OCI-LY3 (cell line): Measurements from ENCODE around the gene FAM50B.

Experiments used
- H2AFZ ChIP-seq: fragments of 200-600, 300-600 bp; shearing (Covaris generic); 2 replicates; pipeline ENCODE4 v1.6.0; 2014; ENCODE audit warnings: antibody characterized with exemption, low read depth, low read length
- H3K27ac ChIP-seq: fragments of 200-600, 300-600 bp; sonication (generic); 2 replicates; pipeline ENCODE4 v1.5.1; 2014; ENCODE audit warnings: mild to moderate bottlenecking, low read length, moderate library complexity, mixed read lengths
- H3K27me3 ChIP-seq: fragments of 200-600, 300-600 bp; sonication (generic); 2 replicates; pipeline ENCODE4 v1.6.1; 2014; ENCODE audit warnings: low read depth, low read length, mixed read lengths
- H3K36me3 ChIP-seq: fragments of 200-600, 300-600 bp; sonication (generic); replicated peaks from 2 replicates; pipeline ENCODE3; 2014; ENCODE audit warnings: low read depth, low read length, mixed read lengths
- H3K4me1 ChIP-seq: fragments of 300-600, 200-600 bp; sonication (generic); 2 replicates; pipeline ENCODE4 v1.6.1; 2014; ENCODE audit warnings: low read length, mixed read lengths
- H3K4me2 ChIP-seq: fragments of 200-600, 300-600 bp; sonication (generic); 2 replicates; pipeline ENCODE4 v1.6.1; 2014; ENCODE audit warnings: low read length, mixed read lengths
- H3K4me3 ChIP-seq: fragments of 300-600, 200-600 bp; sonication (generic); 2 replicates; pipeline ENCODE4 v1.5.1; 2014; ENCODE audit warnings: antibody characterized with exemption, mild to moderate bottlenecking, low read length, moderate library complexity
- H3K79me2 ChIP-seq: fragments of 300-600, 200-600 bp; shearing (Covaris generic); 2 replicates; pipeline ENCODE4 v1.6.1; 2014; ENCODE audit warnings: mild to moderate bottlenecking, low read length, mixed read lengths
- H3K9ac ChIP-seq: fragments of 300-600, 200-600 bp; shearing (Covaris generic); 2 replicates; pipeline ENCODE4 v1.6.0; 2014; ENCODE audit warnings: mild to moderate bottlenecking, low read length, moderate library complexity
- H3K9me3 ChIP-seq: fragments of 200-600, 300-600 bp; shearing (Covaris generic); 2 replicates; pipeline ENCODE4 v1.6.1; 2014; ENCODE audit warnings: low read length, mixed read lengths; ENCODE audit not compliant: insufficient read depth
- H4K20me1 ChIP-seq: fragments of 200-600, 300-600 bp; sonication (generic); 2 replicates; pipeline ENCODE4 v1.6.1; 2016; ENCODE audit warnings: low read length, mixed read lengths; ENCODE audit not compliant: insufficient read depth
- EZH2phosphoT487 ChIP-seq: fragments of 200-600 bp; shearing (Covaris generic); IDR thresholded peaks from 2 replicates; pipeline ENCODE4 v1.6.1; 2018; ENCODE audit warnings: antibody characterized with exemption, mixed run types, low read depth
- TF ChIP-seq, protein P1 (sequence below): fragments of 200-600, 300-600 bp; sonication (generic); IDR thresholded peaks from 2 replicates; pipeline ENCODE4 v1.5.1; 2014; ENCODE audit warnings: antibody characterized with exemption, low read length, low read depth

FAM50B gene

DNA sequence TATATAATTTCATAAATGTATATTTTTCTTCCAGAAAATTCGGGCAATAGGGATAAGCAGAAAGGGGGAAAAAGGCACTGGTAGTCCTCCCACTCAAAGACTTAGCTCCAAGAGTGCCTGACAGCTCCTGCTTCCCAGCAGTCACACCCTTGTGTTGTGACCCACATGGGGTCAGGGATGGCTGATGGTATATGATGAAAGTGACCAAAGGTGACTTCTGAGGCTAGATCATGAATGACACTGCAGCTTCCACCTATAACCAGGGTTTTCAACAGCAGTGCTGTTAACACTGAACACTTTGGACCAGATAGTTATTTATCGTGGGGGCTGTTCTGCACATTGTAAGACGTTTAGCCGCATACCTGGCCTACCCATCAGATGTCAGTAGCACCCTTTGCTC is 22.3 kb downstream of the FAM50B start:
- Histone ChIP-seq H3K9me3 (no peaks in the 10 kb centered on the region), H2AFZ (no peak overlapping the region), H3K36me3 (no peaks in the 10 kb centered on the region), H3K9ac (no peak overlapping the region), H3K27me3 (no peaks in the 10 kb centered on the region; the same call in none of the 2 replicates), H3K27ac (no peak overlapping the region), H3K4me1 (peaks cover 8% of the 10 kb centered on the region), H3K4me3 (no peak overlapping the region), H3K79me2 (no peaks in the 10 kb centered on the region), H4K20me1 (no peaks in the 10 kb centered on the region), H3K4me2 (no peak overlapping the region)
- TF ChIP-seq, protein P1, sequence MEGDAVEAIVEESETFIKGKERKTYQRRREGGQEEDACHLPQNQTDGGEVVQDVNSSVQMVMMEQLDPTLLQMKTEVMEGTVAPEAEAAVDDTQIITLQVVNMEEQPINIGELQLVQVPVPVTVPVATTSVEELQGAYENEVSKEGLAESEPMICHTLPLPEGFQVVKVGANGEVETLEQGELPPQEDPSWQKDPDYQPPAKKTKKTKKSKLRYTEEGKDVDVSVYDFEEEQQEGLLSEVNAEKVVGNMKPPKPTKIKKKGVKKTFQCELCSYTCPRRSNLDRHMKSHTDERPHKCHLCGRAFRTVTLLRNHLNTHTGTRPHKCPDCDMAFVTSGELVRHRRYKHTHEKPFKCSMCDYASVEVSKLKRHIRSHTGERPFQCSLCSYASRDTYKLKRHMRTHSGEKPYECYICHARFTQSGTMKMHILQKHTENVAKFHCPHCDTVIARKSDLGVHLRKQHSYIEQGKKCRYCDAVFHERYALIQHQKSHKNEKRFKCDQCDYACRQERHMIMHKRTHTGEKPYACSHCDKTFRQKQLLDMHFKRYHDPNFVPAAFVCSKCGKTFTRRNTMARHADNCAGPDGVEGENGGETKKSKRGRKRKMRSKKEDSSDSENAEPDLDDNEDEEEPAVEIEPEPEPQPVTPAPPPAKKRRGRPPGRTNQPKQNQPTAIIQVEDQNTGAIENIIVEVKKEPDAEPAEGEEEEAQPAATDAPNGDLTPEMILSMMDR, result no peak
- TF ChIP-seq EZH2phosphoT487, result no peak

DNA sequence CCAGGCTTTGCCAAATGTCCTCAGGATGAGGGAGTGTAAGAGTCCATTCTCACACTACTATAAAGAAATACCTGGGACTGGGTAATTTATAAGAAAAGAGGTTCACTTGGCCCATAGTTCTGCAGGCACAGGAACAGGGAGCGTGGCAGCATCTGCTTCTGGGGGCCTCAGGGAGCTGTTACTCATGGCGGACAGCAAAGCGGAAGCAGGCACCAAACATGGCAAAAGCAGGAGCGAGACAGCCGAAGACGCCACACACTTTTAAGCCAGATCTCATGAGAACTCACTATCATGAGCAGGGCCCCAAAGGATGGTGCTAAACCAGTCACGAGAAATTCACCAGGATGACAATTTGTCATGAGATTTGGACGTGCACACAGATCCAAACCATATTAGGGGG is 22.8 kb downstream of the FAM50B start:
- H3K27me3 ChIP-seq, result no peaks in the 10 kb centered on the region; the same call in none of the 2 replicates
- peaks cover 8% of the 10 kb centered on the region for H3K4me1 ChIP-seq
- H3K4me3 ChIP-seq, result no peak overlapping the region
- no peaks in the 10 kb centered on the region for H3K9me3 ChIP-seq
- TF ChIP-seq EZH2phosphoT487, result no peak
- TF ChIP-seq, protein P1, result no peak
- no peak overlapping the region for H2AFZ ChIP-seq
- no peaks in the 10 kb centered on the region for H3K36me3 ChIP-seq
- no peak overlapping the region for H3K9ac ChIP-seq
- no peak overlapping the region for H3K4me2 ChIP-seq
- no peaks in the 10 kb centered on the region for H4K20me1 ChIP-seq
- H3K79me2 ChIP-seq, result no peaks in the 10 kb centered on the region
- no peak overlapping the region for H3K27ac ChIP-seq

DNA sequence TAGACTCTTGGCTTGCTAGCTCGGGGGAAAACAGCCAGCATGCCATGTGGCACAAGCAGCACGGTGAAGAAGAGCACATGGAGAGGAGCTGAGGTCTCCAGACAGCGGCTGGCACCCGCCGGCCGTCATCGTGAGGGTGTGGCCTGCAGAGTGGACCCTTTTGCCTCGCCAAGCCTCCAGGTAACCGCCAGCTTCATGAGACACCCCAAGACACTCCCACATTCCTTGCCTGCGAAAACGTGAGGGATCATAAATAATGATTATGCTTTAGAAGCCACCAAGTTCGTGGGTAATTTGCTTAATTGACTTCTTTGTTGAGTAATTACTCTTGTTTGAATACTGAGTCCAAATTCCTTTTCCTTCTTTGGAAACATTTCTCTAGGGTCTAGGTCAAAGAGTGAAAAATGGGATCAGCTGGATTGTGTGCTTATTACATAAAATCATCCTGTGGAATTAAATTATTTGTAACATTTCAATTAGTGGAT is 23.2 kb downstream of the FAM50B start:
- Histone ChIP-seq H3K27me3 (no peaks in the 10 kb centered on the region; the same call in none of the 2 replicates), H3K4me1 (peaks cover 8% of the 10 kb centered on the region), H2AFZ (no peak overlapping the region), H3K9ac (no peak overlapping the region), H3K9me3 (no peaks in the 10 kb centered on the region), H3K4me2 (no peak overlapping the region), H4K20me1 (no peaks in the 10 kb centered on the region), H3K27ac (no peak overlapping the region), H3K79me2 (no peaks in the 10 kb centered on the region), H3K36me3 (no peaks in the 10 kb centered on the region), H3K4me3 (no peak overlapping the region)
- TF ChIP-seq, protein P1, result no peak
- no peak for TF ChIP-seq EZH2phosphoT487

DNA sequence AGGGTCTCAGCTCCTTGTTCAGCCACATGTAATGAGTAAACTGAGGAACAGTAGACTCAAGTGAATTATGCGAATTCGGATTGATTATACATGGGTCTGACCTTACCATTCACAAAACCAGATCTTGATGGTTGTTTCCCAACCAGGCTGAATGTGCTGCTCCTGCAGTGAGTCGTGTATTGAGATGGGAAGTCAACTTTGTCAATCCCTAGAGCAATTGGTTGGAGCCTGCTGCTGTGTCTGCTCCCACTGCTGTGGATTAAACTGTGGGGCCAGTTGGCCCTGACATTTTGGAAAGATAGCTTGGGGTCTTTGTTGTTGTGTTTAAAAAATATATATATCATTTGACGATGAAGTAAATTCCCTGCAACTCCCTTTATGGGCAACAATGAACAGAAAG is 23.9 kb downstream of the FAM50B start:
- Histone ChIP-seq H3K4me3 (no peak overlapping the region), H3K4me2 (no peak overlapping the region), H3K36me3 (no peaks in the 10 kb centered on the region), H3K79me2 (no peaks in the 10 kb centered on the region), H3K9me3 (no peaks in the 10 kb centered on the region), H3K27ac (no peak overlapping the region), H4K20me1 (no peaks in the 10 kb centered on the region), H2AFZ (no peak overlapping the region), H3K4me1 (peaks cover 8% of the 10 kb centered on the region), H3K9ac (no peak overlapping the region), H3K27me3 (no peaks in the 10 kb centered on the region; the same call in none of the 2 replicates)
- TF ChIP-seq, protein P1, result no peak
- TF ChIP-seq EZH2phosphoT487, result no peak
